Left ventricle myocardium inferior (tissue), 1 donor: ENCODE results near the gene ELOVL6. TPM values are rescaled to one million over a fixed set of nuclear protein-coding genes. Genes with fewer than 3 reads are reported as not detected.

ENCODE experiments used
- DNase-seq: peaks from one replicate; pipeline ENCODE4 v3.0.0-alpha.2; 2020
- H3K27ac ChIP-seq: fragments of 200-600 bp; replicated peaks from 2 replicates; pipeline ENCODE4 v1.8.0; 2021
- H3K27me3 ChIP-seq: fragments of 200-600 bp; 2 replicates; pipeline ENCODE4 v1.8.0; 2021; ENCODE audit warnings: low read depth
- H3K36me3 ChIP-seq: fragments of 200-600 bp; 2 replicates; pipeline ENCODE4 v1.8.0; 2021
- H3K4me1 ChIP-seq: fragments of 200-600 bp; 2 replicates; pipeline ENCODE4 v1.8.0; 2021
- H3K4me3 ChIP-seq: fragments of 200-600 bp; 2 replicates; pipeline ENCODE4 v1.8.0; 2021; ENCODE audit warnings: mild to moderate bottlenecking, moderate library complexity
- H3K9me3 ChIP-seq: fragments of 200-600 bp; replicated peaks from 2 replicates; pipeline ENCODE4 v1.8.0; 2021
- intact Hi-C: fragments of 100-400 bp; cut with micrococcal nuclease; formaldehyde crosslinking; loops from one replicate; pipeline ENCODE4 v1.11.0; 2022
- total RNA-seq: library from RNA; stranded (reverse); fragmentation: NEBNext Ultra II Directional; extraction: Animal tissue kit (Norgen Biotek cat#: 25700); gene quantifications from one replicate; pipeline ENCODE4 v1.2.1, GENCODE V29; 2021
- TF ChIP-seq, protein P1 (sequence below): fragments of 200-600 bp; IDR thresholded peaks from 2 replicates; pipeline ENCODE4 v1.8.0; 2021; ENCODE audit warnings: antibody characterized with exemption, mild to moderate bottlenecking, borderline replicate concordance
- donor health status: DM: no; HTN: yes; CAD: no; lungs with severe emphysema.

The ELOVL6 gene
- total RNA-seq, 1 donor from 2014 or later: 2.6 TPM

DNA sequence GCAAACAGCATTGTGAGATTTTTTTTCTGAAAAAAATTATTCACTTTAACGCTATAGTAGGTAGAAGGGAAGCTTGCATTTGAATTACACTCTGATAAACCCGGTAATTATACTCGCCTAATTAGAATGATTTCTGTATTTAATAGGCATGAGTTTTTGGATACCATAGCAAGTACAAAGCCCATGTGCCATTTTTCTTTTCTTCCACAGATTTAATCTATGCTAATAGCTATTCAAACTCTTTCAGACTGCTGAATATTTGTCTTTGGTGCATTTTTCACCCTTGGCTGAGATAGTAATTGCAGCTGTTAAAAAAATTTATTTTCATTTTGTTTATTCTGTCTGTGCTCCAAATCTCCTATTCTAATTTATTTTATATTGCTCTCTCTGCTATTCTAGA, 172.7 kb downstream of the ELOVL6 start:
- no peaks in the 10 kb centered on the region for H3K4me1 ChIP-seq
- intact Hi-C loops: no loop called here
- no peaks in the 10 kb centered on the region for H3K36me3 ChIP-seq
- TF ChIP-seq, protein P1, sequence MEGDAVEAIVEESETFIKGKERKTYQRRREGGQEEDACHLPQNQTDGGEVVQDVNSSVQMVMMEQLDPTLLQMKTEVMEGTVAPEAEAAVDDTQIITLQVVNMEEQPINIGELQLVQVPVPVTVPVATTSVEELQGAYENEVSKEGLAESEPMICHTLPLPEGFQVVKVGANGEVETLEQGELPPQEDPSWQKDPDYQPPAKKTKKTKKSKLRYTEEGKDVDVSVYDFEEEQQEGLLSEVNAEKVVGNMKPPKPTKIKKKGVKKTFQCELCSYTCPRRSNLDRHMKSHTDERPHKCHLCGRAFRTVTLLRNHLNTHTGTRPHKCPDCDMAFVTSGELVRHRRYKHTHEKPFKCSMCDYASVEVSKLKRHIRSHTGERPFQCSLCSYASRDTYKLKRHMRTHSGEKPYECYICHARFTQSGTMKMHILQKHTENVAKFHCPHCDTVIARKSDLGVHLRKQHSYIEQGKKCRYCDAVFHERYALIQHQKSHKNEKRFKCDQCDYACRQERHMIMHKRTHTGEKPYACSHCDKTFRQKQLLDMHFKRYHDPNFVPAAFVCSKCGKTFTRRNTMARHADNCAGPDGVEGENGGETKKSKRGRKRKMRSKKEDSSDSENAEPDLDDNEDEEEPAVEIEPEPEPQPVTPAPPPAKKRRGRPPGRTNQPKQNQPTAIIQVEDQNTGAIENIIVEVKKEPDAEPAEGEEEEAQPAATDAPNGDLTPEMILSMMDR: no peak
- DNase-seq: no peak
- H3K4me3 ChIP-seq: no peak overlapping the region
- H3K9me3 ChIP-seq: no peaks in the 10 kb centered on the region
- peaks cover 17% of the 10 kb centered on the region for H3K27me3 ChIP-seq
- H3K27ac ChIP-seq: no peak overlapping the region

DNA sequence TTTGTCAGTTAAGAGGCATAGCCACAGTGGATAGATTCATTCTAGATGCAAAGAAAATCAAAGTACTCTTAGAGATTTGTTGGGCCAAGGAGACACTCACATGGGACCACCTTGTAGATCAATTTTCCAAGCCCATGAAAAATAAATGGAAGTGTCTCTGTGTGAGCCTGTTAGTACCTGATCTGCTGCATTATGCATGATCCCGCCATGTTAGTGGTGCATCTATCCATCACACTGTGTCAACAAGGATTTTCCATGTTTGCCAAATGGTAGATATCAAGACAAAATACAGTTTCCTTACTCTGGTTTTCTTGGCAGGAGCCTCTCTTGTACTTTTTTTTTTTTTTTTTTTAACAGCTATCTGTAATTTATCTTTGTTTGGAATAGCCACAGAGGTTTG, 173.4 kb downstream of the ELOVL6 start:
- H3K27ac ChIP-seq: no peak overlapping the region
- TF ChIP-seq, protein P1: no peak
- H3K9me3 ChIP-seq: no peaks in the 10 kb centered on the region
- H3K4me1 ChIP-seq: no peaks in the 10 kb centered on the region
- DNase-seq: no peak
- intact Hi-C loops: no loop called here
- H3K36me3 ChIP-seq: no peaks in the 10 kb centered on the region
- H3K27me3 ChIP-seq: peaks cover 17% of the 10 kb centered on the region
- H3K4me3 ChIP-seq: no peak overlapping the region

DNA sequence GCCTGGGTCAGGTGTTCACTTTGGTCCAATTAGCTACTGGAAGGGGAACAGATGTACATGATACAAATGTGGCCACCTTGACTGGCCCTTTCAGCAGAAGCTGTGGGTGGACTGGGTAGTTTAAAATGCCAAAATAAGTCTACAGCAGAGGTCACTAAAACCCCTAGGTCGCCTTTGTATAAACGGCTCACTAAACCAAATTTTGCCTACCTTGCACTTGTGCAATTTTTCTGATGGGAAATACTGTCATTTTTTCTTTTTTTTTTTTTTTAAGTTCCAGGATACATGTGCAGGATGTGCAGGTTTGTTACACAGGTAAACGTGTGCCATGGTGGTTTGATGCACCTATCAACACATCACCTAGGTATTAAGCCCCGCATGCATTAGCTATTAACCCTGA, 176.0 kb downstream of the ELOVL6 start:
- TF ChIP-seq, protein P1: no peak
- Histone ChIP-seq H3K36me3 (no peaks in the 10 kb centered on the region), H3K4me1 (no peaks in the 10 kb centered on the region), H3K27me3 (peaks cover 8% of the 10 kb centered on the region), H3K4me3 (no peak overlapping the region), H3K9me3 (no peaks in the 10 kb centered on the region), H3K27ac (no peak overlapping the region)
- DNase-seq: no peak
- intact Hi-C loops: no loop called here

DNA sequence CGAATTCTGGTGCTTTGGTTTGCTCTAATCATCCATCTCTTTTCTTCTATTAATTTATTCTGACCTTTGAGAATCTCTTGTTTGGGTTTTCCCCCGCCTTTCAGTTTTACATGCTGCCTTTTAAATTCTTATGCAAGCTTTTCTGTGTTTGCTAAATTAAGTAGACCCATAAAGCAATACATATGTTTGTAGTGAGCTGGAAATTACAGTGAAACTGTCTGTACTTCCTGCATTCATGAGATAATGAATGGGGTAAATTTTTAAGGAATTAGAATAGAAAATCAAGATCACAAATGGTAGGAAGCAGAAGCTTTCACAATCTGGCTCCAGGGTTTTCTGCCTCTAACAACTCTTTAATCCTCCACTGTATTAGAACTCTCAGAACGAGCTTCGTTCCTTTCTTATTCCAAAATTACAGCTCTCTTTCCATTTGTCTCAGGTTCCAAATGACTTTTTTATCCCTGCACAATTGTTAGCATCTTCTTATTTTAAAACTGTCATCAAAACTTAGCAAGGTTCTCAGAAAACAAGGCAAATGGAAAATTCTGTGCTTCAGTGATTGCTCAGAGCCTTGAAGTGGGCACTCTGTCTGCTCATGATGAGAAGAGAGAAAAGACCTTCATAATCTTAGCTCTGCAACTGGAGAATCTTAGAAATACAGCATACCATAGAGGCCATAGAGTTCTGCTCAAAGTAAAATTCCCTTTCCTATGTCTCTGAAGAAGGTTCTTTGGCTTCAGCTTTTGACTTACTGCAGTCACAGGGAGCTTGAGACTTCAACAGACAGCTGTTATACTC, 177.6 kb downstream of the ELOVL6 start:
- Histone ChIP-seq H3K4me1 (no peaks in the 10 kb centered on the region), H3K27ac (no peak overlapping the region), H3K4me3 (no peak overlapping the region), H3K27me3 (peaks cover 8% of the 10 kb centered on the region), H3K9me3 (no peaks in the 10 kb centered on the region), H3K36me3 (no peaks in the 10 kb centered on the region)
- TF ChIP-seq, protein P1: no peak
- intact Hi-C loops: no loop called here
- no peak for DNase-seq

DNA sequence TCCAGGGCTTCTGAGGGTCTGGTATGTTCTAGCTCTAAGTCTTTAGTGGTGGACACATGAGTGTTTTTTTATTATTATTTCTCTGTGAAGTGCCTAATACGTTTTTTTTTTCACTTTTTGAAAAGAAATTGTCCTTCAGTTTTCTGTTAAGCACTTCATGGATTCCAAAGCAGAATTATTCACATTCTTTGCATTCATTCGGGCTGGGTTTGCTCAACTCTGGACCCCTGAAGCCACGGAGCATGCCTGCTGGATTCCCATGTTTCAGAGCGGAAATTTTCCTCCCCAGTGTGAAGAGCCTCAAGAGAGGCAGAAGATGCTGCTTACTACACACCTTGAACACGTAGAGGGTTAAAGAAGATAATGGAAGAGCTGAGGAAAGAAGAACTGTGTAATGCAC, 178.3 kb downstream of the ELOVL6 start:
- H3K36me3 ChIP-seq: no peaks in the 10 kb centered on the region
- no peak overlapping the region for H3K4me3 ChIP-seq
- H3K9me3 ChIP-seq: no peaks in the 10 kb centered on the region
- TF ChIP-seq, protein P1: no peak
- no peak for DNase-seq
- intact Hi-C loops: no loop called here
- peaks cover 2% of the 10 kb centered on the region for H3K27me3 ChIP-seq
- no peaks in the 10 kb centered on the region for H3K4me1 ChIP-seq
- H3K27ac ChIP-seq: no peak overlapping the region
